Nephron progenitor cell (in vitro differentiated cells): ENCODE data around the gene IPCEF1.

Experiments used
- DNase-seq: peaks from one replicate; pipeline ENCODE4 v3.0.0; 2021
- H3K27ac Mint-ChIP-seq: 2 replicates; pipeline ENCODE4 v1.8.0; 2021; ENCODE audit warnings: mild to moderate bottlenecking, moderate library complexity, mixed read lengths
- H3K27me3 Mint-ChIP-seq: 2 replicates; pipeline ENCODE4 v1.8.0; 2021; ENCODE audit warnings: mild to moderate bottlenecking, low read depth, mixed read lengths; ENCODE audit not compliant: poor library complexity
- H3K36me3 Mint-ChIP-seq: 2 replicates; pipeline ENCODE4 v1.8.0; 2021; ENCODE audit warnings: low read depth, mixed read lengths
- H3K4me1 Mint-ChIP-seq: 2 replicates; pipeline ENCODE4 v1.8.0; 2021; ENCODE audit warnings: mixed read lengths
- H3K4me3 Mint-ChIP-seq: 2 replicates; pipeline ENCODE4 v1.8.0; 2021; ENCODE audit warnings: mild to moderate bottlenecking, moderate library complexity, mixed read lengths
- H3K9me3 Mint-ChIP-seq: 2 replicates; pipeline ENCODE4 v1.8.0; 2021; ENCODE audit warnings: mild to moderate bottlenecking, moderate library complexity, mixed read lengths
- CTCF ChIP-seq: fragments of 200-600 bp; sonication (generic); IDR thresholded peaks from 2 replicates; pipeline ENCODE4 v1.5.0; 2021; ENCODE audit warnings: antibody characterized with exemption

IPCEF1 gene

GRCh38 chr6:154301839-154302752 lies 54.5 kb downstream of the IPCEF1 start:
- Mint-ChIP-seq H3K4me3 (no peak overlapping the region), H3K4me1 (peaks cover 6% of the 10 kb centered on the region), H3K36me3 (no peaks in the 10 kb centered on the region), H3K9me3 (peaks cover under 1% of the 10 kb centered on the region), H3K27ac (no peak overlapping the region), H3K27me3 (peaks cover 4% of the 10 kb centered on the region)
- no peak for TF ChIP-seq CTCF
- DNase-seq: no peak

- H3K36me3 Mint-ChIP-seq: no peaks in the 10 kb centered on the region
- TF ChIP-seq CTCF: no peak
- H3K4me3 Mint-ChIP-seq: no peak overlapping the region
Observed at GRCh38 chr6:154301086-154301625, 55.4 kb downstream of the IPCEF1 start.

GRCh38 chr6:154298297-154298696 lies 58.3 kb downstream of the IPCEF1 start:
- no peaks in the 10 kb centered on the region for H3K27me3 Mint-ChIP-seq
- no peak overlapping the region for H3K4me3 Mint-ChIP-seq
- H3K4me1 Mint-ChIP-seq: peaks cover 6% of the 10 kb centered on the region
- no peaks in the 10 kb centered on the region for H3K9me3 Mint-ChIP-seq
- TF ChIP-seq CTCF: no peak
- no peak overlapping the region for H3K27ac Mint-ChIP-seq
- H3K36me3 Mint-ChIP-seq: no peaks in the 10 kb centered on the region
- no peak for DNase-seq

More at GRCh38 chr6:154301086-154301625, 55.4 kb downstream of the IPCEF1 start:
- Mint-ChIP-seq H3K9me3 (no peaks in the 10 kb centered on the region), H3K27me3 (peaks cover 4% of the 10 kb centered on the region), H3K4me1 (peaks cover 6% of the 10 kb centered on the region), H3K27ac (no peak overlapping the region)
- no peak for DNase-seq

GRCh38 chr6:154297721-154298120 lies 58.9 kb downstream of the IPCEF1 start:
- H3K36me3 Mint-ChIP-seq: no peaks in the 10 kb centered on the region
- no peak overlapping the region for H3K27ac Mint-ChIP-seq
- H3K27me3 Mint-ChIP-seq: no peaks in the 10 kb centered on the region
- TF ChIP-seq CTCF: no peak
- no peaks in the 10 kb centered on the region for H3K9me3 Mint-ChIP-seq
- DNase-seq: no peak
- peaks cover 9% of the 10 kb centered on the region for H3K4me1 Mint-ChIP-seq
- H3K4me3 Mint-ChIP-seq: no peak overlapping the region

- no peak for TF ChIP-seq CTCF
- DNase-seq: no peak
- Mint-ChIP-seq H3K27me3 (no peaks in the 10 kb centered on the region), H3K4me1 (peaks cover 14% of the 10 kb centered on the region), H3K36me3 (no peaks in the 10 kb centered on the region), H3K4me3 (no peak overlapping the region), H3K27ac (no peak overlapping the region), H3K9me3 (no peaks in the 10 kb centered on the region)
Observed at GRCh38 chr6:154297210-154297609, 59.4 kb downstream of the IPCEF1 start.
